NCI-H187 treated with DMSO at 0.1 percent for 48 hours (cell line): ENCODE results near the gene NUP98.
"Not testable (repeated sequence)": the region's sequence is repeated elsewhere in the genome, so short reads cannot be mapped to it uniquely, and the experiment has no call there.

Experiments
- DNase-seq: peaks from one replicate; lab custom pipeline; 2025; lab: John Stamatoyannopoulos, UW

The NUP98 gene

GRCh38 chr11:3669742-3670183 is 127.6 kb downstream of the NUP98 start:
- no peak for DNase-seq

DNA sequence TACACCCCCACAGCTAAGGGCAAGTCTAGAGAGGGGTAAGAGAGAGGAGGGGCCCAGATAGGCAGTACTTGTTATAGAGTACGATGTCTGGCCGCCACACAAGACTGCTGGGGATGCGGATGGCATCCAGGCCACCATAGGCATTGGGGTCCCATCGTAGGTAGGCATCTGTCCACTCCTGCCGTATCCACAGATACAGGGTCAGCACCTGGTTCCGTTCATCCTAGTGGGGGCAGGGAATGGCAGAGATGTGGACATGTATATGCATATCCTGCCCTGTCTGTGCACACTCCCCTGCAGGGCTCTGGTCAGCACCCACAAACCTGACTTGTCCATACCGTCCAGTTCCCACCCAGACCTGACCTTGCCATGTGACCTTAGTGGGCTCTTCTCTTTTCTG is 128.2 kb downstream of the NUP98 start:
- no peak for DNase-seq

GRCh38 chr11:3667149-3668035 is 130.0 kb downstream of the NUP98 start:
- DNase-seq, result no peak

GRCh38 chr11:3666023-3666530 is 131.3 kb downstream of the NUP98 start:
- no peak for DNase-seq

DNA sequence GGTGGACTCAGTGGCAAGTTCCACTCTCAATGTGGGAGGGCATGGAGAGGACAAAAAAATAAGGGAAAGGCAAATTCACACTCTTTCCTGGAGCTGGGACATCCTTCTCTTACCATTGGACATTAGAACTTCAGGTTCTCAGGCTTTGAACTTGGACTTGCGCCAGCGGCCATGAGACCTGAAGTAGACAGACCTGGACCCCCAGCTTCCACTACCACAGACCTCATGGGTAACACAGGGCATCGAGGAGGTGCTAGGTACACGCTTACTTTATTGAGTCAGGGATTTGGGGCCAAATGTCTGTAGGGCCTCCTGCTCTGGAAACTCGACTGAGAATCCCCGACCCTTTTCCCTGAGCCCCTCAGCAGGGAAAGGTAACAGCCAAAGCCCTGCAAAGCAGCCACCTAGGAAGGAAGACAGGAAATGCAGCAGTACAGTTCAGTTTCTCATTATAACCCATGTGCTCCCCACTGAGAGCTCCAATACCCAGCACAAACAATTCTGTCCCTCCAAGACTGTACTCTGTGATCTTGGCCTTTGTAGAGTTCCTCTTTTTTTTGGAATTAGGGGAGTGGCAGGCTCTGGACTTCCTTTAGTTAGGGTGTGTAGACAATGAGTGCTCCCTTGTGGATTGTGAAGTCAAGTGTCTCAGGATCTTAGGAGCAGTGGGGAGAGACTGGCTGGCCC is 131.9 kb downstream of the NUP98 start:
- DNase-seq, result no peak

- no peak for DNase-seq
Observed at GRCh38 chr11:3664032-3664630, 133.2 kb downstream of the NUP98 start.

GRCh38 chr11:3662856-3663255 is 134.5 kb downstream of the NUP98 start:
- no peak for DNase-seq

- no peak for DNase-seq
Observed at GRCh38 chr11:3660960-3661359, 136.4 kb downstream of the NUP98 start.

GRCh38 chr11:3659595-3660515 is 137.5 kb downstream of the NUP98 start:
- no peak for DNase-seq

DNA sequence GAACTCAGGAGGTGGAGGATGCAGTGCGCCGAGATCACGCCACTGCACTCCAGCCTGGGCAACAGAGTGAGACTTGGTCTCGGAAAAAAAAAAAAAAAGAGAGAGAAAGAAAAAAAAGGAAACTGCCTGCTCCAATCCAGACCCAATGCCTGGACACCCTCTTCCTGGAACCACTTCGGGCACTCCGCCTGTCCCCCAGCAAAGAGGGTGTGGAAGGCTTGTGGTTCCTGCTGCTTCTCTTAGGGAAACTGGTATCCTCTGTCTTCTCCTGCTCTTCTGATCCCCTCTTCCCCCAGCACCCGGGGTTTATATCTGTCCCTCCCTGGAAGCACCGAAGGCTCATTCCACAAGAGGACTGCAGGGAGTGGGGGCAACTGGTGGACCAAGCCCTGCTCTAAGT is 139.1 kb downstream of the NUP98 start:
- no peak for DNase-seq

DNA sequence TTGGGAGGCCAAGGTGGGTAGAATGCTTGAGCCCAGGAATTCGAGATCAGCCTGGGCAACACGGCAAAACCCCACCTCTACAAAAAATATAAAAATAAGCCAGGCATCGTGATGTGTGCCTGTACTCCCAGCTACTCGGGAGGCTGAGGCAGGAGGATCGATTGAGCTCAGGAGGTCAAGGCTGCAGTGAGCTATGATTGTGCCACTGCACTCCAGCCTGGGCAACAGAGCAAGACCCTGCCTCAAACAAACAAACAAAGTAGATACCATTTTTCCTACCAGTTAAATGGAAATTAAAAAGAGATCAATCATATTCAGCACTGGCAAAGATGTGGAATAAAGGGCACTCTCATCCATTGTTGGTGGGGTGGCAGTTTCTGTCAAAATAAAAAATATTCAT is 140.0 kb downstream of the NUP98 start:
- DNase-seq, result not testable (repeated sequence)

- DNase-seq, result no peak
Observed at GRCh38 chr11:3655547-3655946, 141.8 kb downstream of the NUP98 start.

DNA sequence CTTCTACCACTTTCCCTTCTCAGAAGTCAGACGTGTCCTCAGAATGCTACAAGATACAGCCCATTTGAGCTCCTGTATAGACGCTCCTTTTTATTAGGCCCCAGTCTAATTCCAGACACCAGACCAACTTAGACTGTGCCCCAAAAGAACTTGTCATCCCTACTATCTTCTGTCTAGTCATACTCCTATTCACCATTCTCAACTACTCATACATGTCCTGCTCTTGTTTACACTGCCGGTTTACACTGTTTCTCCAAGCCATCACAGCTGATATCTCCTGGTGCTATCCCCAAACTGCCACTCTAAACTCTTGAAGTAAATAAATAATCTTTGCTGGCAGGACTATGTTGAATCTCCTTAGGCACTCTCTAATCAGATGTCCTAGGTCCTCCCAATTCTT is 144.8 kb downstream of the NUP98 start:
- DNase-seq, result not testable (repeated sequence)

- DNase-seq, result not testable (repeated sequence)
Observed at GRCh38 chr11:3649374-3649773, 148.0 kb downstream of the NUP98 start.

DNA sequence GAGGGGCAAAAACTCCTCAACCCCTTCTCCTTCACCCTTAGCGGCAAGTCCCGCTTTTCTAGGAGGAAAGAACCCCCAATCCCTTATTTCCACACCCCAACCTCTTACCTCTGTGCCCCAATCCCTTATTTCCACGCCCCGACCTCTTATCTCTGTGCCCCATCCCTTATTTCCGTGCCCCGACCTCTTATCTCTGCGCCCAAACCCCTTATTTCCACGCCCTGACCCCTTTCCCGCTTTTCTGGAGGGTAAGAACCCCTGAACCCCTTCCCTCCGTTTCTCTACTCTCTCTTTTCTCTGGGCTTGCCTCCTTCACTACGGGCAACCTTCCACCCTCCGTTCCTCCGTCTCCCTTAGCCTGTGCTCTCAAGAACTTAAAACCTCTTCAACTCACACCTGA is 148.5 kb downstream of the NUP98 start:
- DNase-seq, result not testable (repeated sequence)

DNA sequence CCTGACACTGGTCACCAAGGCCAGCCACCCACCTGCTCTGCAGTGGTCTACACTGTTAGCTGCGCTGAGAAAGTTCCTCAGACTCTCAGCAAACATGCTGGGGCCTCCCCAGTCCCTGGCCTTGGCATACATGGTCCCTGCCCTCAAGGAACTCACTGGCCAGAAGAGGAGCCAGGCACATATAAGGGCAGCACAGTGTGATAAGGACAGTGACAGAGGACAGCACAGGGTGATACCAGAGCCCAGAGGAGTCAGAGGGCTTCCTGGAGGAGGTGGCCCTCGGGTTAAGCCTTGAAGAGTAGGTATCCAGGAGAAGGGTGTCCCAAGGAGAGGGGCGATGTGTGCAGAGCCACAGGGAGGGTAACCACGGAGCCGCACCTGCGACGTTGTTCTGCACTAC is 151.8 kb downstream of the NUP98 start:
- no peak for DNase-seq

GRCh38 chr11:3644817-3645235 is 152.5 kb downstream of the NUP98 start, which contains the start of gene ART1:
Gene ART1 (plus strand): TSS chr11:3645128. CDS start chr11:3659214, 14,086 bp downstream.
- DNase-seq, result no peak

DNA sequence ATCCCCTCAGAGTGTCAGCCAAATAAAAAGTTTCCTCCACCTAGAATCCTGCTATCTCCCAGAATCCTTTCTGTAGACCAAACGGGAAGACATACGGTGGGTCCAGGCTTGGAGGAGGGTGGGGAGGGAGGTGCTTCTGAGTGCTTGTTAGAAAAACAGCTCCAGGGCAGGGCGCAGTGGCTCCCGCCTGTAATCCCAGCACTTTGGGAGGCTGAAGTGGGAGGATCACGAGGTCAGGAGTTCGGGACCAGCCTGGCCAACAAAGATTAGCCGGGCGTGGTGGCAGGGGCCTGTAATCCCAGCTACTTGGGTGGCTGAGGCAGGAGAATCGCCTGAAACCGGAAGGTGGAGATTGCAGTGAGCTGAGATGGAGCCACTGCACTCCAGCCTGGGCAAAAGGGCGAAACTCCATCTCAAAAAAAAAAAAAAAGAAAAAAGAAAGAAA is 154.2 kb downstream of the NUP98 start:
- DNase-seq, result not testable (repeated sequence)

GRCh38 chr11:3642071-3642951 is 155.0 kb downstream of the NUP98 start:
- DNase-seq, result no peak

GRCh38 chr11:3641701-3642070 is 155.7 kb downstream of the NUP98 start, which contains the start of gene ART5:
Gene ART5 (minus strand): TSS chr11:3641992. CDS start chr11:3641862, 130 bp downstream.
- no peak for DNase-seq
